ENCODE measurements around the gene IL13. TPM values are rescaled to one million over a fixed set of nuclear protein-coding genes. Genes with fewer than 3 reads are reported as not detected.

IL13 gene
- polyA plus RNA-seq, 1 donor: not detected

DNA sequence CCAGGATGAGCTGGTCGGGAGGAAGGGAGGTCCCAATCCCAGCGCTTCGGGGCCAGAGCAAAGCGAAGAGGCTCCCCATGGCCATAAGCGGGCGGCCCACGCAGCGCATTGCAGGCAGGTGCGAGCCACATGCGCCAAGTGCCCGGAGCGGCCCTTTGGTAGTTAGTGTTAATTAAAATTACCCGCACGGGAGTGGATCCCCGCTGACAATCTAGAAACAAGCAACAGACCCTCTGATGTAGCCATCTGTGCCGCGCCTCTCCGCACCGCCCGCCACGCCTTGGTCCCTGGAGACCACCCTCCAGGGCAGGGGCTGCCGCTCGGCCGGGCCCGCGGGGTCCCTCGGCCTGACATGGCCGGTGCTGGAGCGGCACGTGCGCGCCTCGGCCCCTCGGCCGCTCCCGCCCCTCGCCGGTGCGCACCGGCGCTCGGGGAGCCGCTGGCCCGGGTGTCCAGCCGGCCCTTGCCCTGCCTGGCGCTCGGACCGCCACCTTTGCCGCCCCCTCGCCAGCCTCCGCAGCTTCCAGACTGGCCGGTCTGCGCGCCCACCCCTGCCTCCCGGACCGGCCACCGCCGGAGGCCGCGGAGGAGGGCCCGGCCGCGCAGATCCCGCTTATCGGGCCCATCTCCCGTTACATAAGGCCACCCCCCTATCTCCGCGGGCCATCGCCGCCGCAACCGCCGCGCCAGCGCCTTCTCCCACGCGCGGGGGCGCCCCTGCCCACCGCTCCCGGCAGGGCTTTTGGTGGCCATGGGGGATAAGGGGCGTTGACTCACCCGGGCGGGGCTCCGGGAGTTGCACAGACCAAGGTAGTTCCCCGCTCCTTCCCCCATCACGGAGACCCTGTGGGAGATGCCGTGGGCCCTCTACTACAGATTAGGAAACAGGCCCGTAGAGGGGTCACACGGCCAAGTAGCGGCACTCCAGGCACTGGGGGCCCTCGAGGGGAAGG lies 1.9 kb upstream of the IL13 start:
- DNase-seq (ENCODE audit: low read depth): no peak

DNA sequence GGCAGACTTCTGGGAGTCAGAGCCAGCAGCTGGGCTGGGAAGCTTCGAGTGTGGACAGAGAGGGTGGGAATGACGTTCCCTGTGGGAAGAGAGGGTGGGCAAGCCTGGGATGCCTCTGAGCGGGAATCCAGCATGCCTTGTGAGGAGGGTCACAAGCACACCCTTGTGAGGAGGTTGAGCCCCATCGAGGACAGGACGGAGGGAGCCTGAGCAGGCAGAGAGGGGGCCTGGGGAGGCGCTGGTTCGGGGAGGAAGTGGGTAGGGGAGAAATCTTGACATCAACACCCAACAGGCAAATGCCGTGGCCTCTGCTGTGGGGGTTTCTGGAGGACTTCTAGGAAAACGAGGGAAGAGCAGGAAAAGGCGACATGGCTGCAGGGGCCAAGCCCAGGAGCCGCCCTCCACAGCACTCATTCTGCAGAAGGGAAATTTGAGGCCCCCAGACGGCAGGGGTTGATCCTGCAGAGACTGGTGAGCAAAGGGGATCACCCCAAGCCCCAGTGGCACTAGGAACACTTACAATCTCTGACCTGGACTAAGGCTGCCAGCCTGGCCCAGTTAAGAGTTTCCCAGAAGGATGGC lies 1.1 kb upstream of the IL13 start:
- no peak for DNase-seq (ENCODE audit: low read depth)

DNA sequence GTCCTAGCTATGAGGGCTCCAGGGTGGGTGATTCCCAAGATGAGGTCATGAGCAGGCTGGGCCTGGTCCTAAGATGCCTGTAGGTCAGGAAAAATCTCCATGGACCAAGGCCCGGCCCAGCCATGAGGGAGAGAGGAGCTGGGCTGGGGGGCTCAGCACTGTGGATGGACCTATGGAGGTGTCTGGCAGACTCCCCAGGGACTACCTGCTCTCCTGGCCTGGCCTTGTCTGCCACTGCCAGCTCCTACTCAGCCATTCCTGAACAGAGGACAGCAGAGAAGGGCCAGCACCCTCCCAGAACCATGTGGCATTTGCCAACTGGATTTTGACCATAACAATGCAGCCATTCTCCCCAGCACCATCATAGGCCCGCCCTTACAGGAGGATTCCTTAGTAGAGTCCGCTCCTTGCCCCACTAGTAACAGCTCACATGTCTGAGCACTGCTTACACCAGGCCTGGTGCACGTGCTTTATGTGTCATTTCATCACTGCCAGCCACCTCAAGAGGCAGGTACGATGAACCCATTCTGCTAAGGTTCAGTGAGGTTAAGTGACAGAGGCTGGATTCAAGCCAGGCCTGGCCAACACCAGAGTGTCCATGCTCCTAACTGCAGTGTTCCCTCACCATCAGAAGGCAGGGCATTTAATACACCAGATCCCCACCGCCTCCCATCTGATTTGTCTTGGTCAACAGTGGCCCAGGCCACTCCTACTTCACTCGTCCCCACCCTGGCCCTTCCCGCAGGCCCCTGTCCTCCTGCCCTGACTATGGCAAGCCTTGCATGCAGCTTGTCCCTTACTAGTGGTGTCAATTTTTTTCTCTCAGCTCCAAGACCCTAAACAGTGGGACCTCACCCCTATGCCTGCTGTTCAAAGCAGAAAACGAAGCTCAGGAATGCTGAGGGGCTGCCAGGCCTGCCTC lies 669 bp downstream of the IL13 start:
- DNase-seq (ENCODE audit: low read depth): no peak

DNA sequence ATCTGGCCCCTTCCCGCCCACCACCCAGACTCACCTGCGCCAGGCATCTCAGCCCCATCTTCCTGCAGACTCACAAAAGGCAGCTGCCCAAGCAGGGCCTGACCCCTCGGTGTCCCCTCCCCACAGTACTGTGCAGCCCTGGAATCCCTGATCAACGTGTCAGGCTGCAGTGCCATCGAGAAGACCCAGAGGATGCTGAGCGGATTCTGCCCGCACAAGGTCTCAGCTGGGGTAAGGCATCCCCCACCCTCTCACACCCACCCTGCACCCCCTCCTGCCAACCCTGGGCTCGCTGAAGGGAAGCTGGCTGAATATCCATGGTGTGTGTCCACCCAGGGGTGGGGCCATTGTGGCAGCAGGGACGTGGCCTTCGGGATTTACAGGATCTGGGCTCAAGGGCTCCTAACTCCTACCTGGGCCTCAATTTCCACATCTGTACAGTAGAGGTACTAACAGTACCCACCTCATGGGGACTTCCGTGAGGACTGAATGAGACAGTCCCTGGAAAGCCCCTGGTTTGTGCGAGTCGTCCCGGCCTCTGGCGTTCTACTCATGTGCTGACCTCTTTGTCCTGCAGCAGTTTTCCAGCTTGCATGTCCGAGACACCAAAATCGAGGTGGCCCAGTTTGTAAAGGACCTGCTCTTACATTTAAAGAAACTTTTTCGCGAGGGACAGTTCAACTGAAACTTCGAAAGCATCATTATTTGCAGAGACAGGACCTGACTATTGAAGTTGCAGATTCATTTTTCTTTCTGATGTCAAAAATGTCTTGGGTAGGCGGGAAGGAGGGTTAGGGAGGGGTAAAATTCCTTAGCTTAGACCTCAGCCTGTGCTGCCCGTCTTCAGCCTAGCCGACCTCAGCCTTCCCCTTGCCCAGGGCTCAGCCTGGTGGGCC lies 1.9 kb downstream of the IL13 start:
- DNase-seq (ENCODE audit: low read depth): no peak

DNA sequence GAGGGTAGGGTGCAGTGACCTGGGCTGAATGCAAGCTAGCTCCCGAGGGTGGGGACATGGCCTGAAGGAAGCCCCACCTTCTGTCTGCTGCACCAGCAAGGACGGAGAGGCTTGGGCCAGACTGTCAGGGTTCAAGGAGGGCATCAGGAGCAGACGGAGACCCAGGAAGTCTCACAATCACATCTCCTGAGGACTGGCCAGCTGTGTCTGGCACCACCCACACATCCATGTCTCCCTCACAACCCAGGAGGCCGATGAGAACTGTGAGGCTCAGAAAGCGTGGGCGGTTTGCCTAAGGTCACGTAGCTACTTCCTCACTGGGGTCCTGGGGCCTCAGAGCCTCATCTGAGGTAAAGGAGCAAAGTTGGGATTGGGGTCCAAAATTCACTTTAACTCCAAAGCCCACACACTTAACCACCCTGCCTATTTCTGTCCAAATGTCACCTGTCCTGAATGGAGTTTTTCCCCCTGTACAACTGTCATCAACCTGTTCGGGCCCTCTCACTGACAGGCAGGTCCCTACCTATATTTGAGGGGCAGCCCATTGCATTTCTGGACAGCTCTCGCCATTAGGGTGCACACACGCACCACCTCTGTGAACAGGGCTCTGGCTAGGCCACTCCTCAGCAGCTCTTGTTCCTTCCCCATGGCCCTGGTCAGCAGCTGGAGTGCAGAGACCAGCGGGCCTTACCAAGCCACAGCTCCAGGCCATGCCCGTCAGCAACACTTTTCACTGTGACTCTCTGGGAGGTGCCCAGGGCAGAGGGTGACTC lies 3.4 kb downstream of the IL13 start:
- DNase-seq (ENCODE audit: low read depth): no peak

DNA sequence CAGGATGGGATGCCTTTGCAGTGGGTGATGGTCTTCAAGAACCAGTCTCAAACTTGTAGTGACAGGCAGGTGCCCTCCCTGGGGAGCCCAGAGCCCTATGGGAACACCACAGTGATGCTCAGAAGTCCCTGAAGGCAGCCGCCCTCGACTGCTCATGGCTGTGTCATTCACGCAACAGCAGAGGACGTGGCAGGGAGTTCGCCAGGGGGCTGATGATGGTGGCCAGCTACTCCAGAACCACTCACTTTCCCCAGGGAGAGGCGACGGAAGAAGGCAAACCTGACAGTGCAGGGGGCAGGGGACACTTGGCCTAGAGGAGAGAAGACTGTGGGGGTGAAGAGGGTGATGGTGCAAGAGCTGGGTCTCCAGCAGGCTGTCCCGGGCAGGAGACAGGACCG lies 4.0 kb downstream of the IL13 start:
- no peak for DNase-seq (ENCODE audit: low read depth)

DNA sequence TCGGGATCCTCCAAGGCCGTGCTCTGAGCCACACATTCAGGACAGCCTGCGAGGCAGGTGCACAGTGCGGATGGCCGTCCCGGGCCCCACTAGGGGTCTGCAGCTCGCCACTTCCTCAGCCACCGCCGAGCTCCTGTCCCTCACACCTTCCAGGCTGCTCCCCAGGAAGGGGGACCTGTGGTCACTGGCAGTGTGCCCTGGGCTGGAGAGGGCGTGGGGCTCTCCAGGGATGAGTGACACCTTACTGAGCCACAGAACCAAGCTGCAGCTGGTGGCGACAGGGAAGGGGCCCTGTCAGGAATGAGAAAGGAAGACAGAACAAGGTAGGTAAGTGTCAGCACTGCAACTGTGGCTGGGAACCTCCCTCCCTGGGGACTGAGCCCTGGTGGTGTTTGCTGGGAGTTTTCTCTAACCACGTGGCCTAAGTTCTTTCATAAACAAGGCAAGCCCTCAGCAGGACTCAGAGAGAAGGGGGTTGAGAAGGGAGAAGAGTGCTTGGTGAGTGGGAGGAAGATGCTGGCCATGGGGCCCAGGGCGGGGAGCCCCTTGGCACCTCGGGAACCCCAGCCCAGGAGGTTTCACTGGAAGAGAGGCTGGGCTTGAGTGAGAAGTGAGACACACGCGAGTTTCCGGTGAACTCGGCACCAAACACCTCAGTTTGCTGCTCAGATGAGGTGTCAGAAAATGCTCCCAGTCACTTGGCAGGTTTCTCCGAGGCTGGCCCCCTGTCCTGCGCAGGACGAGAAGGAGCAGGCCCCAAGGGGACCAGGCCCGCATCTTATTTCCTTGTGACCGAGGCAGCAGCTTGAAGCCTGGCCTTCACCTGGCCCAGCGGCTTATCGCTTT lies 5.2 kb downstream of the IL13 start:
- no peak for DNase-seq (ENCODE audit: low read depth)

DNA sequence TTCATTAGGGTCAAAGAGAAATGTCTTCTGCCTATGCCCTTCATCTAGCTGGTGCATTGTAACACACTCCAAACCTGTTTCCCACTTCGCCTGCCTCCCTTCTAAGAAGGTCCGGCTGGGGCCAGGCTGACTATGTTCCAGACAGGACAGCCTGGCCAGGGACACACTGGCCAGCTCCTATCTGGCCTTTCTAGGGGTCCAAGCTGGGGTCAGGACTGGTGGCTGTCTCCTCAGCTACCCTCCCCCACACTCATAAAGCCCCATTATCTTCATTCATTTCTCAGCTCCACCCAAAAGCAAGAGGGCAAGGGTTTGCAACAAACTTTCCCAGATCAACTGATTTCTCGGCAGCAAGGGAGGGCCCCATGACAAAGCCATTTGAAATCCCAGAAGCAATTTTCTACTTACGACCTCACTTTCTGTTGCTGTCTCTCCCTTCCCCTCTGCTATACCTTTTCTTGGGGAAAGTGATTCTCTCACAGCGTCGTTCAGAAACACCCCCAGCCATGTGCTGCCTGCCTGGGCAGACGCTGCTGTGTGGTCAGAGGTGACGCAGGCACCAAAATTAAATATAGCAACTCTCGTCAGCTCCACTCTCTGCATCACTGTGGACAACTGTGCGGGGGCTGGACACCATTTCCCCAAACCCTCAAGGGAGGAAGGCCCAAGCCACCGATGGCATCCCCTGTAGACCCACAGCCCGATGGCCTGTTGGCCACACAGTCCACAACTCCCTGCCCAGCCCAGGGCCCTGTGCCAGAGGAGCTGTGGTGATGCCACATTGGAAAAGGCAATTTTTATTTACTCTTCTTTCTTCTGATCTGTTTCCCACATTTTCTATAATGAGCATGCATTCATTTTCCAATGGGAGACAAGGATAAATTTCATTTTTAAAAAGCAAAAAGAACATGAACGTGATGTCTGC lies 6.1 kb downstream of the IL13 start:
- DNase-seq (ENCODE audit: low read depth): no peak

DNA sequence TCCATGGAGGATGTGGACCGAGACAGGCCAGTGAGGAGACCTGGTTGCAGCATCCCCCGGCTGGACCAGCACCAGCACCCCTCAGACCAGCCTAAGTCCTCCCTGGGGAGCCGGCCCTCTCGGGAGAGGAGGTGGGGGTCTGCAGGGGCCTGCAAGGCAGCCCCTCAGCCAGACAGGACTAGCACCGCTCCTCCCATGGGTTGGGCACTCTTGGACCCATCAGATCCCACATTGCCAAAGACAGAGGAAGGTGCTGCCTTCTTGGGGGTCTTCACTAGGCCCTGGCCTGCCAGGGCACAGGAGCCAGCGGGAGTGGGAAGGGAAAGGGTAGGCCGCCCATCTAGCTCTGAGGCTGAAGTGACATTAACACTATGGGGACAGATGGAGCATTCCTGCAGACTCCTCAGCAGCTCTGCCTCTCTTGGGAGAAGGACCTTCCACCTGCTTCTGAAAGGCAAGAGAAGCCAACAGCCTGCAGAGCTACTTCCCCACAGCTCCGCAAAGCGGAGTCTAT lies 6.8 kb downstream of the IL13 start:
- no peak for DNase-seq (ENCODE audit: low read depth)

DNA sequence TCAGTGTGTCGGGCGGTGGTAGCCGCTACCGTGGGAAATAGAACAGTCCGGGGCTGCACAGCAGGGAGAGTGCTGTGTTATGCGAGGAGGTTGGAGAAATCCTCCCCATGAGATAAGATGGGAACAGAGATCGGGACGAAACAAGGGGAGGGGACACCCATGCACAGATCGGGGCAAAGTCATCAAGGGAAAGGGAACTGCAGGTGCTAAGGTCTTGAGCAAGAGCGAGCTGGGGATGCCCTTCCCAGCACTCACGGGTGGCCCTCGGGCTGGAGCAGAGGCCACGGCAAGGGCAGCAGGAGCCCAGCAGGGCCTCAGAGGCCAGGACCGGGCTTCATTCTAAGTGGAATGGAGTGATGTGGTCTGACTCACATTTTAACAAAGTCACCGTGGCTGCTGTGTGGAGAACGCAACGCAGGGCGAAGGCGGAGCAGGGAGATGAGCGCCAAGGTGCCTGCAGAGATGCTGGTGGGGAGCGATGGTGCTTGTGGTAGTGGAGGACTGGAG lies 7.7 kb downstream of the IL13 start:
- no peak for DNase-seq (ENCODE audit: low read depth)

DNA sequence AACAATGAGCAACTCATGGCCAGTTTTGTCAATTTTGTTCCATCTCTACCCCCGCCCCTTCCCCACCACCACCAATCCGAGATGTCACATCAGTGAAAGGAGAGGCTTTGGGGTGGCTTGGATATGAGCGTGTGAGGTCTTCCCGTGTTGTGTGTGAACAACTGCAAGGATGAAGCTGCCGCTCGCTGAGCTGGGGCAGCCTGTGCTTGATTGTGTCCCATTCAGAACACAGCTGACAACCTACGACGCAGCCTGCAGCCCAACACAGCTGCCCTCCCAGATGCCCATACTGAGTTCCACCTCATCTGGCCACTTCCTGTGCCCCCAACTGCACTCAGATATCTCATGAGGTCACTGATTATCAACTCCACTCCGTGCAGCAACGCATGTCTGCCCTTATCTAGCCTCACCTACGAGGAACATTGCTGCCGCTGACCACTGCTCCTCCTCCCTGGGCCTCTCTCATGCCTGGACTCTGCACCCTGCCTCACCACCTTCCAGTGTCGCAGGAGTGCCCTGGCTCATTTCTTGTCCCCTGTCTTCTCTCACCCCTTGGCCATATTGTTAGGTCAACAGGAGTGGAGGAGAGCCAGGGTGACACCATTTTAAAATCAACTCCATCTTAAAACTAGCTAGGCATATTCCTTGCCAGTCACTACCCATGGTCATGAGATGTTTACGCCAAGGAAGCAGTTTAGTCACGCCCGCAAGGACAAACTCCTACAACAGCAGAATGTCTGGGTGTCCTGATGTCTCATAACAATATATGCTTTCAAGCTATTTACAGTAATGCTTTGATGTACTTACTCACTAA lies 8.5 kb downstream of the IL13 start:
- DNase-seq (ENCODE audit: low read depth): no peak

DNA sequence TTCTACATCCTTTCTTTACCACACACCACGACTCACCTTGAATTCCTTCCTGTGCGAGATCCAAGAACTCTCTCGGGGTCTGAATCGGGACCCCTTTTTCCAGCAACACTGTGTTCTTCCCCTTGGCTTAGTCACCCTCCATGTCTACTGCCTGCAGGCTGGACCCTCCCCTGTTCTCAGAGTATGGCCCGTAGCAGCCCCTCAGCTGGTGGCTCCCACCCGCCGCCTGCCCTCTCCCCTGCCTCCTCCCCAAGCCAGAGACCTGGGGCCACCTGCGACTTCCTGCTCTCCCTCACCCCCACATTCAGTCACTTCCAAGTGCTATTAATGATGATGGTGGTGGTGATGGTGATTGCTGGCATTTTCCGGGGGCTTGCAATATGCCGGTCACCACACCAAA lies 9.3 kb downstream of the IL13 start:
- DNase-seq (ENCODE audit: low read depth): no peak

DNA sequence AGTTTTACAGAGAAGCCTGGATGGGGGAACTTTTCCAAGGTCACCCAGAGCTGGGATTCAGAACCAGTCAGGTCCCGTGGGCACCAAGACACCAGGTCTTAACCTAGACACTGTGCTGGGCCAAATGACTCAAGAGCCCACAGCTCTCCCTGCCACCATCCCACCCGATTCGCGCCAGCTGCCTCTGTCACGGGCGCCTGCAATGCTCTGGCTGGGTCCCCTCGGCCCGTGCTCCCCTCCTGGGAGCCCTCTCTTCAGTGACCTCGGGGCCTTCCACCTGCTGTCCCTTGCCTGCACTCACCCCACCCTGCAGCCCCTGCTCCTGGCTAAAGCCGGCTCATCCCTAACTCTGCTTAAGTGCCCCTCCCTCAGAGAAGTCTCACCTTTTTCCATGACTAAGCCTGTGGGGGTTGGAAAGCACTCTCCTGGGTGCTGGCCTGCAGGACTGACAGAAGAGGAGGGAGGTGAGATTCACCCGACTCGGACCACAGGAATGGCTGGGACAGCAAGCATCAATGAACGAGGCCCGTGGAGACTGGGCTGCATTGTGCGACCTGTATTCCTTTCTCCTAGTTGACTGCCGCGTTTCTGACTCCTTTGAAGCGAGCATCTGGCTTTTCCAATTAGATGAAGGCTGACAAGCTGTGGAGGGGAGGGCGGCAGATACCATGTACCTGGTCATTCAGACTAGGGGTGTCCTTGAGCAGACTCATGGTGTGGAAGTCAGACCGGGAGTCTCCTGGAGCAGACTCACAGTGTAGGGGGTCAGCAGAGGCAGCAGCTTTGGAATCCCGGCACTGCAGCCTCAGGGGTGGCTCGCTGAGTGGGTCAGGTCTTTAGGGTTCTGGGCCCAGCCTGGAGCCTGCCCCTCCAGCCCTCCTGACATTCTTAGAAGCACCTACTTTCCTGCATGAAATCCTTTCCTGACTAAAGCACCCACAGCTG lies 10.1 kb downstream of the IL13 start:
- DNase-seq (ENCODE audit: low read depth): no peak

DNA sequence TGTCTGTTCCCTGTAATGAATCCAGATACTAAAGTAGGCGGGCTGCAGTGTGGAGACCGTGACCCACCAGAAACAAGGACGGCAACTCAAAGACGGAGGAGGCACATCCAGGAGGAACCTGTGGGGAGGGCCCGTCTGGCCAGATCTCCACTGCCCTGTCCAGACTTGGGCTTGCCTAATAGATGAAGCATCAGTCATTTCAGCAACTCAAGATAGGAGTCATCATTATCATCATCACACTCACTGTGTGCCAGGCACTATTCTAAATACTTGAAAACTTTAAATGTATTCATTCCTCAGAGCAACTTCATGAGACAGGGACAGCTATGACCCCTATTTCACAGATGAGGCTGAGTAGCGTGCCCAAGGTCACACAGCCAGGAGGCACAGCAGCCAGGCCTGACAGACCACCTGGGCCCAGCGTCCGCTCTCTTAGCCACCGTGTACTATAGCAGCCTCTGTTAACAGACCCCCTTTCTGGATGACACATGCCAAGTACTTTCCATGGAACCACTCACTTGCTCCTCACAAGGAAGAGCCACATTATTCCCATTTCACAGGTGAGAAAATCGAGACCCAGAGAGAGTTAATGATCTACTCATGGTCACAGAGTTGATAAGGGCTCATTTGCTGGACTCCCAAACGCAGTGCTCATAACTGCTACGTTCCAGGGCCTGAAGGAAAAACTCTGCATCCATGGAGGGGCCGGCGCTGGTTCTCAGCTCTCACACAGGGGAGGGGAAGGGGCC lies 10.9 kb downstream of the IL13 start:
- DNase-seq (ENCODE audit: low read depth): no peak

DNA sequence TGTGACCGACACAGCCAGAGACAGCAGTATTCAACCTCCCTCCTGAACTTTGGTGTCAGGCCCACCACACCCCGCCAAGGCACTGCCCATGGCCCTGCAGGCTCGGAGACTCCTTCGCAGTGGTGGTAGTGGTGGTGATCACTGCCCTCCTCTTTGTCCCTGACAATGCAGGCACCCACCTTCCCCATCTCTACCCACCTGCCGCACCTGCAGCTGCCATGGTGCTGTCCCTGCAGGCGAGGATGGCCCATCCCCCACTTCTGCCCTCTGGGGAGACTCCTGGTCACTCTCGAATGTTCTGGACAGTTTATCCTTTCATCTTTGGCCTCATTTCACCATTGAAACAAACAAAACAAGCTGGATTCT lies 11.5 kb downstream of the IL13 start:
- DNase-seq (ENCODE audit: low read depth): no peak

Data from forelimb muscle (tissue), 1 donor.